NCI-H748 (cell line): ENCODE data around the gene RAB44.

Experiments
- DNase-seq: peaks from one replicate; lab custom pipeline; 2025; ENCODE audit not compliant: unreplicated experiment; lab: John Stamatoyannopoulos, UW

Gene RAB44

GRCh38 chr6:36730424-36731380 is 33.1 kb downstream of the RAB44 start:
- no peak for DNase-seq

- no peak for DNase-seq
Observed at GRCh38 chr6:36731622-36732310, 34.1 kb downstream of the RAB44 start.

GRCh38 chr6:36733300-36733699 is 35.7 kb downstream of the RAB44 start:
- DNase-seq, result no peak

GRCh38 chr6:36734486-36735060 is 36.9 kb downstream of the RAB44 start:
- DNase-seq, result no peak

GRCh38 chr6:36735110-36736071 is 37.8 kb downstream of the RAB44 start:
- no peak for DNase-seq

GRCh38 chr6:36737043-36737785 is 39.6 kb downstream of the RAB44 start:
- DNase-seq, result no peak

GRCh38 chr6:36738108-36738507 is 40.5 kb downstream of the RAB44 start:
- no peak for DNase-seq

- no peak for DNase-seq
Observed at GRCh38 chr6:36739947-36740817, 42.6 kb downstream of the RAB44 start.

- no peak for DNase-seq
Observed at GRCh38 chr6:36740818-36741179, 43.2 kb downstream of the RAB44 start.

- no peak for DNase-seq
Observed at GRCh38 chr6:36742146-36742545, 44.5 kb downstream of the RAB44 start.

GRCh38 chr6:36743032-36743431 is 45.4 kb downstream of the RAB44 start:
- no peak for DNase-seq

GRCh38 chr6:36743538-36744303 is 46.1 kb downstream of the RAB44 start:
- no peak for DNase-seq

GRCh38 chr6:36744304-36744673 is 46.7 kb downstream of the RAB44 start:
- DNase-seq, result no peak

- no peak for DNase-seq
Observed at GRCh38 chr6:36745283-36745682, 47.7 kb downstream of the RAB44 start.

GRCh38 chr6:36745836-36746235 is 48.2 kb downstream of the RAB44 start:
- no peak for DNase-seq

GRCh38 chr6:36746251-36746650 is 48.6 kb downstream of the RAB44 start:
- DNase-seq, result no peak

- DNase-seq, result no peak
Observed at GRCh38 chr6:36749829-36750489, 52.3 kb downstream of the RAB44 start.

- no peak for DNase-seq
Observed at GRCh38 chr6:36751091-36751490, 53.5 kb downstream of the RAB44 start.
